GM10248 (cell line): ENCODE data around the gene IER3.

Experiments
- CTCF ChIA-PET: fragments of 300-600 bp; sonication (Branson Sonifier 250); formaldehyde crosslinking; extraction: SDS; loops from one replicate; lab custom pipeline; 2021; ENCODE audit warnings: antibody characterized with exemption; lab: Yijun Ruan, JAX
- POLR2A ChIA-PET: fragments of 350-650 bp; sonication (Branson Sonifier 250); formaldehyde crosslinking; extraction: SDS; loops from one replicate; lab custom pipeline; 2020; ENCODE audit warnings: antibody characterized with exemption; lab: Yijun Ruan, JAX
- DNase-seq: peaks from one replicate; pipeline ENCODE4 v3.0.0; 2012; ENCODE audit errors: extremely low spot score
- TF ChIP-seq, protein P1 (sequence below): IDR thresholded peaks from 2 replicates; pipeline ENCODE4 v1.5.1; 2012; ENCODE audit warnings: mild to moderate bottlenecking, low read depth; ENCODE audit errors: extremely low read depth, missing control alignments, control extremely low read depth

Gene IER3

DNA sequence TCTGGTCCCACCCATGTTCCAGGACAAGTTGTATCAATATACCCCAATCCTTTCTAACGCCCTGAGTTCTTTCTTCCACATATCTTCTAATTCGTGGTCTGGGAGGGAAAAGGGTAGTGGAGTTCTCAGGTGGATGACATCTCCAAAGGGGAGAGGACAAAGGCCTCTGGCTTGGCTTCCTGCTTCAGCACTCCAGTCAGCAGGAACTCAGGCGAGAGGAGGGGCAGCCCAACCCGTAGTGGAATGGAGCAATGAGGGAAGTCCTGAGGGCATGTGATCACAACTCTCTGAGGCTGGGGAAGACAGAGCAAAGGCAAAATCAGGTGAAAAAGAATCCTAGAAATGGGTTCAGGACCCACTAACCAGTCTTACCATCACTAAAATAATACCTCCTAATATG, 44.0 kb downstream of the IER3 start:
- ChIA-PET POLR2A (interaction anchor here (0.6 kb wide), 1 partner anchor 8 kb away, joined by 6 read pairs; no protein-coding TSS in a partner anchor), CTCF (interaction anchor here (1.3 to 13.6 kb wide), 3 partner anchors 8 to 156 kb away, joined by 3 to 132 read pairs (median 4); no protein-coding TSS in a partner anchor)
- TF ChIP-seq, protein P1, sequence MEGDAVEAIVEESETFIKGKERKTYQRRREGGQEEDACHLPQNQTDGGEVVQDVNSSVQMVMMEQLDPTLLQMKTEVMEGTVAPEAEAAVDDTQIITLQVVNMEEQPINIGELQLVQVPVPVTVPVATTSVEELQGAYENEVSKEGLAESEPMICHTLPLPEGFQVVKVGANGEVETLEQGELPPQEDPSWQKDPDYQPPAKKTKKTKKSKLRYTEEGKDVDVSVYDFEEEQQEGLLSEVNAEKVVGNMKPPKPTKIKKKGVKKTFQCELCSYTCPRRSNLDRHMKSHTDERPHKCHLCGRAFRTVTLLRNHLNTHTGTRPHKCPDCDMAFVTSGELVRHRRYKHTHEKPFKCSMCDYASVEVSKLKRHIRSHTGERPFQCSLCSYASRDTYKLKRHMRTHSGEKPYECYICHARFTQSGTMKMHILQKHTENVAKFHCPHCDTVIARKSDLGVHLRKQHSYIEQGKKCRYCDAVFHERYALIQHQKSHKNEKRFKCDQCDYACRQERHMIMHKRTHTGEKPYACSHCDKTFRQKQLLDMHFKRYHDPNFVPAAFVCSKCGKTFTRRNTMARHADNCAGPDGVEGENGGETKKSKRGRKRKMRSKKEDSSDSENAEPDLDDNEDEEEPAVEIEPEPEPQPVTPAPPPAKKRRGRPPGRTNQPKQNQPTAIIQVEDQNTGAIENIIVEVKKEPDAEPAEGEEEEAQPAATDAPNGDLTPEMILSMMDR, result no peak
- no peak for DNase-seq

DNA sequence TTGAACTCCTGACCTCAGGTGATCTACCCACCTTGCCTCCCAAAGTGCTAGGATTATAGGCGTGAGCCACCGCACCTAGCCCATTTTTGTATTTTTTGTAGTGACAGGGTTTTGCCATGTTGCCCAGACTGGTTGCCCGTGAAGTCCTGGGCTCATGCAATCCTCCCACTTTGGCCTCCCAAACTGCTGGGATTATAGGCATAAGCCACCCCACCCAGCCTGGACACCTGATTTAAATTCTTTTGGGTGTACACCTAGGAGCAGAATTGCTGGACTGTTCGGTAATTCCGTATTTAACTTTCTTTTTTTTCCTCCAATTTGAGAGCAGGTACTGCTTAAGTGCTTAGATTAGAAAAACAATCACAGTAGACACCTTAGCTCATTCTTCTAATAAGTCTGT, 47.9 kb downstream of the IER3 start:
- TF ChIP-seq, protein P1, result no peak
- no peak for DNase-seq
- ChIA-PET CTCF (interaction anchor here (0.9 to 13.6 kb wide), 7 partner anchors 11 to 99 kb away, joined by 3 to 132 read pairs (median 7); partner anchors contain the start of gene DHX16), POLR2A (no interaction called here)
